ENCODE data around the gene BOK. TPM values are rescaled to one million over a fixed set of nuclear protein-coding genes. Genes with fewer than 3 reads are reported as not detected.

BOK gene
- total and polyA plus RNA-seq, 2 donors (not counting 3 experiments of a cell fraction or from before 2014, with no cell fraction given) = 76.0 to 95.5 TPM

- Histone ChIP-seq H3K9me1 (replicated peaks; ENCODE audit: control insufficient read depth, extremely low read depth, insufficient read depth, low read length) (no peaks in the 10 kb centered on the region), H3K4me1 (ENCODE audit: control insufficient read depth, extremely low read depth, insufficient read depth, low read length) (peaks cover 8% of the 10 kb centered on the region), H3K4me3 (replicated peaks in 1 of 3; ENCODE audit: insufficient read depth in 1 of 3, low read depth in 1 of 3, low read length in 3 of 3) (no peak overlapping the region), H4K20me1 (replicated peaks; ENCODE audit: control insufficient read depth, extremely low read depth, insufficient read depth, low read length) (no peaks in the 10 kb centered on the region), H2AFZ (ENCODE audit: low read depth, low read length) (no peak overlapping the region), H3K79me2 (ENCODE audit: control insufficient read depth, insufficient read depth, low read length) (no peaks in the 10 kb centered on the region), H3K27ac (ENCODE audit: insufficient read depth, low read depth, low read length) (no peak overlapping the region), H3K4me2 (ENCODE audit: insufficient read depth, low read length) (no peak overlapping the region), H3K9ac (replicated peaks; ENCODE audit: extremely low read depth, insufficient read depth, low read length) (no peak overlapping the region), H3K27me3 (ENCODE audit: control insufficient read depth in 2 of 2, insufficient read depth in 2 of 2, low read length in 2 of 2) (no peaks in the 10 kb centered on the region), H3K36me3 (ENCODE audit: control insufficient read depth in 2 of 2, extremely low read depth in 1 of 2, insufficient read depth in 2 of 2, low read length in 2 of 2) (peaks cover 5 to 18% of the 10 kb centered on the region in 2 experiments), H3K9me3 (replicated peaks; ENCODE audit: control insufficient read depth, insufficient read depth, low read length) (no peaks in the 10 kb centered on the region)
- intact Hi-C loops (cut with micrococcal nuclease) (no loop called here), dilution Hi-C loops (cut with MboI; ENCODE audit: extremely low pct_ligation_motif_present, low sequenced_read_pairs) (no loop called here)
- no peak for FAIRE-seq
- ChIA-PET POLR2A (no interaction called here), CTCF (no interaction called here)
- DNase-seq (ENCODE audit: low read depth, low spot score) = no peak
- TF ChIP-seq POLR2AphosphoS5 (IDR thresholded peaks at IDR 0.05; ENCODE audit: insufficient read depth, low read depth, low read length) = no peak
- TF ChIP-seq POLR2A (IDR thresholded peaks at IDR 0.05; ENCODE audit: low read depth, low read length) = no peak
- TF ChIP-seq CTCF (IDR thresholded peaks at IDR 0.05; ENCODE audit: extremely low read depth in 1 of 2, insufficient read depth in 1 of 2, low read depth in 1 of 2, low read length in 2 of 2) = no peak
- TF ChIP-seq FOS (IDR thresholded peaks at IDR 0.05; ENCODE audit: borderline replicate concordance, insufficient read depth, low read length) = no peak
- no TSS peak for BruUV-seq (replicated peaks)
These were observed 43.3 kb downstream of the BOK start for GRCh38 chr2:241601841-241602240.

- Histone ChIP-seq H4K20me1 (replicated peaks; ENCODE audit: control insufficient read depth, extremely low read depth, insufficient read depth, low read length) (no peaks in the 10 kb centered on the region), H3K9me1 (replicated peaks; ENCODE audit: control insufficient read depth, extremely low read depth, insufficient read depth, low read length) (no peaks in the 10 kb centered on the region), H3K4me2 (ENCODE audit: insufficient read depth, low read length) (no peak overlapping the region), H3K27me3 (ENCODE audit: control insufficient read depth in 2 of 2, insufficient read depth in 2 of 2, low read length in 2 of 2) (no peaks in the 10 kb centered on the region), H2AFZ (ENCODE audit: low read depth, low read length) (no peak overlapping the region), H3K9me3 (replicated peaks; ENCODE audit: control insufficient read depth, insufficient read depth, low read length) (no peaks in the 10 kb centered on the region), H3K79me2 (ENCODE audit: control insufficient read depth, insufficient read depth, low read length) (no peaks in the 10 kb centered on the region), H3K9ac (replicated peaks; ENCODE audit: extremely low read depth, insufficient read depth, low read length) (no peak overlapping the region), H3K4me3 (replicated peaks in 1 of 3; ENCODE audit: insufficient read depth in 1 of 3, low read depth in 1 of 3, low read length in 3 of 3) (no peak overlapping the region), H3K36me3 (ENCODE audit: control insufficient read depth in 2 of 2, extremely low read depth in 1 of 2, insufficient read depth in 2 of 2, low read length in 2 of 2) (peaks cover 5 to 18% of the 10 kb centered on the region in 2 experiments), H3K27ac (ENCODE audit: insufficient read depth, low read depth, low read length) (no peak overlapping the region), H3K4me1 (ENCODE audit: control insufficient read depth, extremely low read depth, insufficient read depth, low read length) (peaks cover 8% of the 10 kb centered on the region)
- POLR2A ChIA-PET = no interaction called here
- dilution Hi-C loops (cut with MboI; ENCODE audit: extremely low pct_ligation_motif_present, low sequenced_read_pairs) (no loop called here), intact Hi-C loops (cut with micrococcal nuclease) (no loop called here)
- no peak for TF ChIP-seq GATA2 (IDR thresholded peaks at IDR 0.05; ENCODE audit: insufficient read depth, insufficient read length, low read depth, low read length)
- no peak for TF ChIP-seq JUN (IDR thresholded peaks at IDR 0.05; ENCODE audit: borderline replicate concordance, insufficient read depth, insufficient read length, low read depth)
- TF ChIP-seq POLR2A (IDR thresholded peaks at IDR 0.05; ENCODE audit: low read depth, low read length) = no peak
- TF ChIP-seq POLR2AphosphoS5 (IDR thresholded peaks at IDR 0.05; ENCODE audit: insufficient read depth, low read depth, low read length) = no peak
- TF ChIP-seq FOS (IDR thresholded peaks at IDR 0.05; ENCODE audit: borderline replicate concordance, insufficient read depth, low read length) = no peak
- TF ChIP-seq MAX (IDR thresholded peaks at IDR 0.05; ENCODE audit: insufficient read depth, insufficient read length) = no peak
- TF ChIP-seq CTCF (IDR thresholded peaks at IDR 0.05; ENCODE audit: extremely low read depth in 1 of 2, insufficient read depth in 1 of 2, low read depth in 1 of 2, low read length in 2 of 2) = no peak
- no peak for TF ChIP-seq MYC (IDR thresholded peaks at IDR 0.05; ENCODE audit: low read depth, low read length)
- no peak for TF ChIP-seq EZH2 (IDR thresholded peaks at IDR 0.05; ENCODE audit: borderline replicate concordance, low read depth, low read length, severe bottlenecking)
- FAIRE-seq (no peak), DNase-seq (ENCODE audit: low read depth, low spot score) (no peak)
- no TSS peak for BruUV-seq (replicated peaks)
- CTCF ChIA-PET = no interaction called here
These were observed 44.2 kb downstream of the BOK start for GRCh38 chr2:241602720-241603119.
